Panc1 (cell line): Measurements from ENCODE around the gene FADD.

Source experiments
- POLR2AphosphoS5 ChIP-seq: IDR thresholded peaks from 2 replicates; pipeline ENCODE4 v1.6.1; 2012; ENCODE audit warnings: mild to moderate bottlenecking, low read depth, low read length, moderate library complexity
- SIN3A ChIP-seq: IDR thresholded peaks from 2 replicates; pipeline ENCODE4 v1.6.1; 2012; ENCODE audit warnings: low read depth, mild to moderate bottlenecking, low read length, moderate library complexity, borderline replicate concordance; ENCODE audit not compliant: insufficient read depth
- TCF7L2 ChIP-seq: IDR thresholded peaks from 2 replicates; pipeline ENCODE4 v1.6.1; 2011; ENCODE audit warnings: mild to moderate bottlenecking, low read depth, low read length, inconsistent platforms
- TF ChIP-seq, protein P1 (sequence below): fragments of 450-650 bp; IDR thresholded peaks from 2 replicates; pipeline ENCODE4 v1.5.1; 2017; ENCODE audit warnings: mild to moderate bottlenecking
- TF ChIP-seq, protein P2 (sequence below), 2 experiments: IDR thresholded peaks; 2 replicates each; pipeline ENCODE4 v1.6.1; 2011 to 2012; ENCODE audit warnings: low read depth in 2 of 2, control low read depth in 1 of 2, low read length in 1 of 2, mild to moderate bottlenecking in 1 of 2, moderate library complexity in 1 of 2; ENCODE audit not compliant: insufficient read depth in 1 of 2

DNA sequence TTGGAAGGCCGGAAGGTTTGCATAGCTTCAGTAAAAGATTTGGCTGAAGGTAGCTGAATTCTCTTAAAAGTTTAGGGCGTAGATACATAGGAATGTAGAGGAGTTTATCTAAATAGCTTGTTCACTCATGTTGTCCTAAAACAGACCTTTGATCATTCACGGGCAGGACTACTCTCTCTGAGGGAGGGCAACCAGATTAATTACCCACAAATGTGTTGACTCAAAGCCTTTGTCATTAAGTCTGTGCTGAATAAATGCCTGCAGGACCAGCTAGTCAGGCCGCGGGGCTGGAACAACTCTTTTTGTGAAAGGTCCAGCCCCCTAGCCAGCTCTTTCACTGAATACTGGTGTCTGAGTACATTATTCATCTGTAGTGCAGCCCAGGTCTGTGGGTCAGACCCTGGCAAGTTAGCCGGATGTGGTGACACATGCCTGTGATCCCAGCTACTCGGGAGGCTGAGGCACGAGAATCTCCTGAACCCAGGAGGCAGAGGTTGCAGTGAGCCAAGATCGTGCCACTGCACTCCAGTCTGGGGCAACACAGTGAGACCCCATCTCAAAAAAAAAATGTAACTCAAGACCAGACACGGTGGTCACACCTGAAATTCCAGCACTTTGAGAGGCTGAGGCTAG, 2.8 kb upstream of the FADD start:
- TF ChIP-seq, protein P1, sequence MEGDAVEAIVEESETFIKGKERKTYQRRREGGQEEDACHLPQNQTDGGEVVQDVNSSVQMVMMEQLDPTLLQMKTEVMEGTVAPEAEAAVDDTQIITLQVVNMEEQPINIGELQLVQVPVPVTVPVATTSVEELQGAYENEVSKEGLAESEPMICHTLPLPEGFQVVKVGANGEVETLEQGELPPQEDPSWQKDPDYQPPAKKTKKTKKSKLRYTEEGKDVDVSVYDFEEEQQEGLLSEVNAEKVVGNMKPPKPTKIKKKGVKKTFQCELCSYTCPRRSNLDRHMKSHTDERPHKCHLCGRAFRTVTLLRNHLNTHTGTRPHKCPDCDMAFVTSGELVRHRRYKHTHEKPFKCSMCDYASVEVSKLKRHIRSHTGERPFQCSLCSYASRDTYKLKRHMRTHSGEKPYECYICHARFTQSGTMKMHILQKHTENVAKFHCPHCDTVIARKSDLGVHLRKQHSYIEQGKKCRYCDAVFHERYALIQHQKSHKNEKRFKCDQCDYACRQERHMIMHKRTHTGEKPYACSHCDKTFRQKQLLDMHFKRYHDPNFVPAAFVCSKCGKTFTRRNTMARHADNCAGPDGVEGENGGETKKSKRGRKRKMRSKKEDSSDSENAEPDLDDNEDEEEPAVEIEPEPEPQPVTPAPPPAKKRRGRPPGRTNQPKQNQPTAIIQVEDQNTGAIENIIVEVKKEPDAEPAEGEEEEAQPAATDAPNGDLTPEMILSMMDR = no peak
- TF ChIP-seq, protein P2, sequence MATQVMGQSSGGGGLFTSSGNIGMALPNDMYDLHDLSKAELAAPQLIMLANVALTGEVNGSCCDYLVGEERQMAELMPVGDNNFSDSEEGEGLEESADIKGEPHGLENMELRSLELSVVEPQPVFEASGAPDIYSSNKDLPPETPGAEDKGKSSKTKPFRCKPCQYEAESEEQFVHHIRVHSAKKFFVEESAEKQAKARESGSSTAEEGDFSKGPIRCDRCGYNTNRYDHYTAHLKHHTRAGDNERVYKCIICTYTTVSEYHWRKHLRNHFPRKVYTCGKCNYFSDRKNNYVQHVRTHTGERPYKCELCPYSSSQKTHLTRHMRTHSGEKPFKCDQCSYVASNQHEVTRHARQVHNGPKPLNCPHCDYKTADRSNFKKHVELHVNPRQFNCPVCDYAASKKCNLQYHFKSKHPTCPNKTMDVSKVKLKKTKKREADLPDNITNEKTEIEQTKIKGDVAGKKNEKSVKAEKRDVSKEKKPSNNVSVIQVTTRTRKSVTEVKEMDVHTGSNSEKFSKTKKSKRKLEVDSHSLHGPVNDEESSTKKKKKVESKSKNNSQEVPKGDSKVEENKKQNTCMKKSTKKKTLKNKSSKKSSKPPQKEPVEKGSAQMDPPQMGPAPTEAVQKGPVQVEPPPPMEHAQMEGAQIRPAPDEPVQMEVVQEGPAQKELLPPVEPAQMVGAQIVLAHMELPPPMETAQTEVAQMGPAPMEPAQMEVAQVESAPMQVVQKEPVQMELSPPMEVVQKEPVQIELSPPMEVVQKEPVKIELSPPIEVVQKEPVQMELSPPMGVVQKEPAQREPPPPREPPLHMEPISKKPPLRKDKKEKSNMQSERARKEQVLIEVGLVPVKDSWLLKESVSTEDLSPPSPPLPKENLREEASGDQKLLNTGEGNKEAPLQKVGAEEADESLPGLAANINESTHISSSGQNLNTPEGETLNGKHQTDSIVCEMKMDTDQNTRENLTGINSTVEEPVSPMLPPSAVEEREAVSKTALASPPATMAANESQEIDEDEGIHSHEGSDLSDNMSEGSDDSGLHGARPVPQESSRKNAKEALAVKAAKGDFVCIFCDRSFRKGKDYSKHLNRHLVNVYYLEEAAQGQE (IDR thresholded peaks at IDR 0.05; ENCODE audit: insufficient read depth in 1 of 2, low read depth in 2 of 2, low read length in 1 of 2) = no peak
- TF ChIP-seq POLR2AphosphoS5 (no peak), TCF7L2 (no peak), SIN3A (no peak)
